Thoracic aorta (tissue), 2 donors: ENCODE results near the gene SPPL2B. TPM values are rescaled to one million over a fixed set of nuclear protein-coding genes. Genes with fewer than 3 reads are reported as not detected.

ENCODE experiments used
- ATAC-seq: fragments of 150-250 bp; one replicate; pipeline ENCODE4 v1.8.0; 2017; ENCODE audit warnings: low read depth; ENCODE audit not compliant: insufficient number of reproducible peaks, low FRiP score
- DNase-seq: peaks from one replicate; pipeline ENCODE4 v3.0.0-alpha.2; 2020; ENCODE audit warnings: low spot score
- H3K27ac ChIP-seq, 2 donors: fragments of 200-600 bp; sonication (generic); 1 replicate in 1 of 2; 2 replicates in 1 of 2; pipeline ENCODE4 v1.5.1; 2016; ENCODE audit warnings: mild to moderate bottlenecking in 2 of 2, moderate library complexity in 2 of 2
- H3K27me3 ChIP-seq: fragments of 200-600 bp; sonication (generic); replicated peaks from 2 replicates; pipeline ENCODE4 v1.6.0; 2016; ENCODE audit warnings: mild to moderate bottlenecking; ENCODE audit not compliant: insufficient read depth
- H3K36me3 ChIP-seq: fragments of 200-600 bp; sonication (generic); one replicate; pipeline ENCODE4 v1.5.1; 2016
- H3K4me1 ChIP-seq, 2 donors: fragments of 200-600 bp; sonication (generic); 1 replicate in 1 of 2; 2 replicates in 1 of 2; pipeline versions ENCODE4 v1.5.1 to v1.6.0; 2016; ENCODE audit warnings: low read depth in 2 of 2, mild to moderate bottlenecking in 1 of 2; ENCODE audit not compliant: control insufficient read depth in 1 of 2
- H3K4me3 ChIP-seq: fragments of 200-600 bp; sonication (generic); 2 replicates; pipeline ENCODE4 v1.5.1; 2016; ENCODE audit warnings: mild to moderate bottlenecking
- H3K9me3 ChIP-seq: fragments of 200-600 bp; sonication (generic); 2 replicates; pipeline ENCODE4 v1.5.1; 2016
- CTCF ChIP-seq: fragments of 200-600 bp; sonication (generic); IDR thresholded peaks from one replicate; pipeline ENCODE4 v1.5.1; 2019; ENCODE audit warnings: antibody characterized with exemption
- total RNA-seq, 2 donors: library from RNA; depleted of rRNA; stranded (reverse); fragments of >200 nt; gene quantifications; one replicate each; pipeline versions ENCODE4 v1.1.0 to v1.2.3, GENCODE V29; 2016

SPPL2B gene
- total RNA-seq, 2 donors from 2014 or later, result 55.8 to 60.0 TPM

- peaks cover 12 to 45% of the 10 kb centered on the region in 2 donors for H3K4me1 ChIP-seq
Measured at GRCh38 chr19:2330632-2331284, 2.3 kb downstream of the SPPL2B start.

GRCh38 chr19:2331601-2332246, 3.2 kb downstream of the SPPL2B start:
- Histone ChIP-seq H3K36me3 (no peaks in the 10 kb centered on the region), H3K27me3 (no peaks in the 10 kb centered on the region), H3K9me3 (no peaks in the 10 kb centered on the region), H3K4me3 (no peak overlapping the region), H3K27ac (no peak overlapping the region), H3K4me1 (peaks cover 12 to 39% of the 10 kb centered on the region in 2 donors)
- ATAC-seq, result no peak
- no peak for TF ChIP-seq CTCF
- DNase-seq, result no peak

More at GRCh38 chr19:2330632-2331284, 2.3 kb downstream of the SPPL2B start:
- no peak overlapping the region for H3K27ac ChIP-seq
- H3K27me3 ChIP-seq, result no peaks in the 10 kb centered on the region
- no peaks in the 10 kb centered on the region for H3K9me3 ChIP-seq
- DNase-seq (no peak), ATAC-seq (no peak)
- H3K4me3 ChIP-seq, result no peak overlapping the region
- H3K36me3 ChIP-seq, result no peaks in the 10 kb centered on the region
- no peak for TF ChIP-seq CTCF

- H3K36me3 ChIP-seq, result no peaks in the 10 kb centered on the region
- no peak for DNase-seq
- H3K4me3 ChIP-seq, result no peak overlapping the region
- H3K27me3 ChIP-seq, result no peaks in the 10 kb centered on the region
- peaks cover 10 to 32% of the 10 kb centered on the region in 2 donors for H3K4me1 ChIP-seq
- H3K27ac ChIP-seq, result no peak overlapping the region
- H3K9me3 ChIP-seq, result no peaks in the 10 kb centered on the region
- TF ChIP-seq CTCF, result no peak
- no peak for ATAC-seq
Measured at GRCh38 chr19:2332341-2333026, 4.0 kb downstream of the SPPL2B start.

GRCh38 chr19:2333027-2333806, 4.7 kb downstream of the SPPL2B start:
- no peaks in the 10 kb centered on the region for H3K36me3 ChIP-seq
- peaks cover 9 to 27% of the 10 kb centered on the region in 2 donors for H3K4me1 ChIP-seq
- no peak for TF ChIP-seq CTCF
- H3K27me3 ChIP-seq, result no peaks in the 10 kb centered on the region
- H3K9me3 ChIP-seq, result no peaks in the 10 kb centered on the region
- no peak overlapping the region for H3K4me3 ChIP-seq
- DNase-seq (no peak), ATAC-seq (no peak)
- no peak overlapping the region for H3K27ac ChIP-seq
